ENCODE results near the gene PRSS2. TPM values are rescaled to one million over a fixed set of nuclear protein-coding genes. Genes with fewer than 3 reads are reported as not detected.
A peak's percentile ranks its signal among the peaks of the same experiment; 100 is the strongest.

The PRSS2 gene
- total RNA-seq, 2 donors from 2014 or later = not detected

- no peaks in the 10 kb centered on the region for H3K9me3 Mint-ChIP-seq
- peaks cover 84% of the 10 kb centered on the region for H3K4me1 Mint-ChIP-seq (ENCODE audit: low read depth)
- H3K4me3 Mint-ChIP-seq = peak overlapping the region; percentile 94 to 100
- ATAC-seq (replicated peaks in 1 of 2) (no peak), DNase-seq (no peak)
- H3K27ac Mint-ChIP-seq = peak overlapping the region; percentile 90
- no peaks in the 10 kb centered on the region for H3K27me3 Mint-ChIP-seq (ENCODE audit: low read depth)
- peaks cover 49 to 56% of the 10 kb centered on the region in 2 donors for H3K36me3 Mint-ChIP-seq (ENCODE audit: insufficient read depth in 2 of 2)
Observed at GRCh38 chr7:142802301-142802700, 31.5 kb downstream of the PRSS2 start.

- Mint-ChIP-seq H3K27ac (peak overlapping the region; percentile 80), H3K9me3 (no peaks in the 10 kb centered on the region), H3K4me3 (peak overlapping the region; percentile 76 to 94), H3K27me3 (ENCODE audit: low read depth) (no peaks in the 10 kb centered on the region), H3K36me3 (ENCODE audit: insufficient read depth in 2 of 2) (peaks cover 36 to 41% of the 10 kb centered on the region in 2 donors), H3K4me1 (ENCODE audit: low read depth) (peaks cover 99% of the 10 kb centered on the region)
- DNase-seq (no peak), ATAC-seq (replicated peaks in 1 of 2) (no peak)
Observed at GRCh38 chr7:142803901-142804300, 33.1 kb downstream of the PRSS2 start.

DNA sequence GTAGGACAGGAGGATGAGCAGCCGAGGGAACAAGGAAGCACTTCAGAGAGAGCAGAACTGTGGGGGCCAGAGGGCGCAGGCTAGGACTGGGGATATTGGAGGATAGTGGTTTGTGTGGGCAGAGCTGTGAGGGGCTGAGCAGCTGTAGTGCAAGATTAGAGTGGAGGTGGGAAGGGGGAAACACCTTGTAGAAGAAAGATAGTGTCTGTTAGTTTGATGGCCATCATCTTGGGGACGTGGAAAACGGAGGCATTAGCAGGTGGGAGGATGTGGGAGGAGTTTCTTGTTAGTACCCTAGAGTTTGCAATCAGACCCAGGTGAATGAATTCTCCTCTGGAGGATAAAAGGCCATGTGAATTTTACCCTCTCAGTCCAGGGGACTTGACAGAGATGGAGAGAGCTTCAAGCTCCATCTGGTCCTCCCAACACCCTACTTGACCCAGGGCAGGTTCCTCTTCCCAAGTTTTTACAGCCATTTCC is 34.0 kb downstream of the PRSS2 start:
- H3K4me3 Mint-ChIP-seq = peak overlapping the region; percentile 76 to 94
- ATAC-seq (replicated peaks in 1 of 2) = no peak
- H3K9me3 Mint-ChIP-seq = no peaks in the 10 kb centered on the region
- H3K27ac Mint-ChIP-seq = peak overlapping the region; percentile 80
- H3K4me1 Mint-ChIP-seq (ENCODE audit: low read depth) = peaks cover 99% of the 10 kb centered on the region
- no peak for DNase-seq
- no peaks in the 10 kb centered on the region for H3K27me3 Mint-ChIP-seq (ENCODE audit: low read depth)
- peaks cover 28 to 33% of the 10 kb centered on the region in 2 donors for H3K36me3 Mint-ChIP-seq (ENCODE audit: insufficient read depth in 2 of 2)

DNA sequence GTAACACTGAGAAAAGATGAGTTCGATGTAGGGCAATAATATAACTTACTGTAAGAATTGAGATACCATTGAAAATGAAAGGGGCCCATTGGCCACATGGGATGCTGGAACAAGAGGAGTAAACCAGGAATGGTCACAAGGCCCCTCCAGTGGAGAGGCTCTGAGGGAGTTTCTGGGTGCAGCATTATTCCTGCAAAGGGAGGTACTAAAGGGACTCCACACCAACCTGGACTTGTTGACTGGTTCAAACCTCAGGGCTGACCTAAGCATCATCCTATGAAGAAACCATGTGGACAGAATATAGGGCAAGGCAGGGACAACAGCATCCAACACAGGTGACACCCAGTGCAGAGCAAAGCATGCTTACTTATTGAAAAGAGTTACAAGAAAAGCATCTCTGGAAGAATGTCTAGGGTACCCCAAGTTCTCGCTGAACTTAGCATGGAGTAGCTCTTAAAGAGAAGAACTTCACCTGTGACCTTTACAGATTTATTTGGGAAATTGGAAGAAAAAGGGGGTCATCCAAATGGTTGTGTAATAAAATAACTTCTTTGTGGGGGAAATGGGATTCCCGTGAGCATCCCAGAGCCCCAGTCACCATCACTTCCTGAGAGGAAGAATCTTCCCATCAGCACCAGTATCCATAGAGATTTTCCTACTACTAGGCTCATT is 34.7 kb downstream of the PRSS2 start:
- DNase-seq = no peak
- H3K4me1 Mint-ChIP-seq (ENCODE audit: low read depth) = peaks cover 99% of the 10 kb centered on the region
- peak overlapping the region; percentile 76 to 94 for H3K4me3 Mint-ChIP-seq
- H3K27ac Mint-ChIP-seq = peak overlapping the region; percentile 97
- no peaks in the 10 kb centered on the region for H3K27me3 Mint-ChIP-seq (ENCODE audit: low read depth)
- no peak for ATAC-seq (replicated peaks in 1 of 2)
- H3K36me3 Mint-ChIP-seq (ENCODE audit: insufficient read depth in 2 of 2) = peaks cover 22 to 26% of the 10 kb centered on the region in 2 donors
- no peaks in the 10 kb centered on the region for H3K9me3 Mint-ChIP-seq

- Mint-ChIP-seq H3K4me3 (peak overlapping the region; percentile 76 to 94), H3K9me3 (no peaks in the 10 kb centered on the region), H3K36me3 (ENCODE audit: insufficient read depth in 2 of 2) (peaks cover 18 to 21% of the 10 kb centered on the region in 2 donors), H3K4me1 (ENCODE audit: low read depth) (peaks cover 99% of the 10 kb centered on the region), H3K27ac (peak overlapping the region; percentile 97), H3K27me3 (ENCODE audit: low read depth) (no peaks in the 10 kb centered on the region)
- DNase-seq (no peak), ATAC-seq (replicated peaks in 1 of 2) (no peak)
Observed at GRCh38 chr7:142806022-142806356, 35.2 kb downstream of the PRSS2 start.

DNA sequence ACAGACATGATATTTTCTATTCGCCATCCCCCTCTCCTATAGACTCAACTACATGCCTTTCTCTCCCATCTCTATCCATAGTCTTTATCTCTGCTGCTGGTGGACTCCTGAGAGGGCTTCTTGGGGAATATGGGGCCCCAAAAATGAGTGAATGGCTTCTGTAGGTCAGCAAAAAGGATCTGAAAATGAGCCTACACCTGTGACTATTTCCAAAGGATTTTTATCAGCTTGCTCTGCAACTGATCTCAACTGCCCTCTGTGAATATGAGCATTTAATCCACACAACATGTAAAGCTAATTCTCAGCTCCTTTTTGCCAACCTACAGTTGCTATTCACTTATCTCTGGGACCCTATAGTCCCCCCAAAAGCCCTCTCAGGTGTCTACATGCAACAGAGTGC is 36.2 kb downstream of the PRSS2 start:
- no peaks in the 10 kb centered on the region for H3K9me3 Mint-ChIP-seq
- H3K27ac Mint-ChIP-seq = peak overlapping the region; percentile 97
- no peak for DNase-seq
- no peaks in the 10 kb centered on the region for H3K27me3 Mint-ChIP-seq (ENCODE audit: low read depth)
- H3K4me3 Mint-ChIP-seq = peak overlapping the region; percentile 76 to 94
- peaks cover 100% of the 10 kb centered on the region for H3K4me1 Mint-ChIP-seq (ENCODE audit: low read depth)
- no peak for ATAC-seq (replicated peaks in 1 of 2)
- peaks cover 12 to 13% of the 10 kb centered on the region in 2 donors for H3K36me3 Mint-ChIP-seq (ENCODE audit: insufficient read depth in 2 of 2)

GRCh38 chr7:142807855-142808460 is 37.2 kb downstream of the PRSS2 start:
- H3K27me3 Mint-ChIP-seq (ENCODE audit: low read depth) = no peaks in the 10 kb centered on the region
- DNase-seq (peak; percentile 70 to 71), ATAC-seq (replicated peaks in 1 of 2) (peak; percentile 13 to 19)
- peak overlapping the region; percentile 97 for H3K27ac Mint-ChIP-seq
- H3K4me1 Mint-ChIP-seq (ENCODE audit: low read depth) = peaks cover 100% of the 10 kb centered on the region
- no peaks in the 10 kb centered on the region for H3K9me3 Mint-ChIP-seq
- peaks cover 5% of the 10 kb centered on the region in 2 donors for H3K36me3 Mint-ChIP-seq (ENCODE audit: insufficient read depth in 2 of 2)
- peak overlapping the region; percentile 76 to 94 for H3K4me3 Mint-ChIP-seq

GRCh38 chr7:142808461-142808801 is 37.7 kb downstream of the PRSS2 start:
- peaks cover 0 to under 1% of the 10 kb centered on the region in 2 donors for H3K36me3 Mint-ChIP-seq (ENCODE audit: insufficient read depth in 2 of 2)
- no peaks in the 10 kb centered on the region for H3K9me3 Mint-ChIP-seq
- DNase-seq (no peak), ATAC-seq (replicated peaks in 1 of 2) (peak; percentile 32 to 41)
- H3K27me3 Mint-ChIP-seq (ENCODE audit: low read depth) = no peaks in the 10 kb centered on the region
- H3K4me3 Mint-ChIP-seq = peak overlapping the region; percentile 76 to 94
- peak overlapping the region; percentile 97 for H3K27ac Mint-ChIP-seq
- H3K4me1 Mint-ChIP-seq (ENCODE audit: low read depth) = peaks cover 100% of the 10 kb centered on the region

- no peaks in the 10 kb centered on the region for H3K36me3 Mint-ChIP-seq (ENCODE audit: insufficient read depth in 2 of 2)
- peak; percentile 76 to 78 for ATAC-seq (replicated peaks in 1 of 2)
Observed at GRCh38 chr7:142808802-142809583, 38.2 kb downstream of the PRSS2 start.

GRCh38 chr7:142809671-142810070 is 38.9 kb downstream of the PRSS2 start:
- H3K4me3 Mint-ChIP-seq = peak overlapping the region; percentile 76 to 94
- no peaks in the 10 kb centered on the region for H3K9me3 Mint-ChIP-seq
- H3K36me3 Mint-ChIP-seq (ENCODE audit: insufficient read depth in 2 of 2) = no peaks in the 10 kb centered on the region
- no peak for ATAC-seq (replicated peaks in 1 of 2)
- no peaks in the 10 kb centered on the region for H3K27me3 Mint-ChIP-seq (ENCODE audit: low read depth)
- H3K27ac Mint-ChIP-seq = peak overlapping the region; percentile 97
- DNase-seq = no peak
- peaks cover 98% of the 10 kb centered on the region for H3K4me1 Mint-ChIP-seq (ENCODE audit: low read depth)

More at GRCh38 chr7:142808802-142809583, 38.2 kb downstream of the PRSS2 start:
- peak overlapping the region; percentile 76 to 94 for H3K4me3 Mint-ChIP-seq
- H3K27me3 Mint-ChIP-seq (ENCODE audit: low read depth) = no peaks in the 10 kb centered on the region
- H3K9me3 Mint-ChIP-seq = no peaks in the 10 kb centered on the region
- H3K27ac Mint-ChIP-seq = peak overlapping the region; percentile 97
- peaks cover 99% of the 10 kb centered on the region for H3K4me1 Mint-ChIP-seq (ENCODE audit: low read depth)
- peak; percentile 93 to 96 for DNase-seq

- H3K9me3 Mint-ChIP-seq = no peaks in the 10 kb centered on the region
- H3K4me3 Mint-ChIP-seq = peak overlapping the region; percentile 76 to 94
- H3K27ac Mint-ChIP-seq = peak overlapping the region; percentile 94
- peaks cover 5% of the 10 kb centered on the region for H3K27me3 Mint-ChIP-seq (ENCODE audit: low read depth)
- no peaks in the 10 kb centered on the region for H3K36me3 Mint-ChIP-seq (ENCODE audit: insufficient read depth in 2 of 2)
- DNase-seq (peak in 1 of 2 donors; percentile 62), ATAC-seq (replicated peaks in 1 of 2) (no peak)
- peaks cover 88% of the 10 kb centered on the region for H3K4me1 Mint-ChIP-seq (ENCODE audit: low read depth)
Observed at GRCh38 chr7:142811154-142811737, 40.5 kb downstream of the PRSS2 start.

- Mint-ChIP-seq H3K9me3 (no peaks in the 10 kb centered on the region), H3K36me3 (ENCODE audit: insufficient read depth in 2 of 2) (no peaks in the 10 kb centered on the region), H3K4me3 (peak overlapping the region in 1 of 2 donors; percentile 68), H3K27me3 (ENCODE audit: low read depth) (peaks cover 7% of the 10 kb centered on the region), H3K27ac (peak overlapping the region; percentile 16), H3K4me1 (ENCODE audit: low read depth) (peaks cover 85% of the 10 kb centered on the region)
- ATAC-seq (replicated peaks in 1 of 2) (no peak), DNase-seq (no peak)
Observed at GRCh38 chr7:142812437-142813215, 41.9 kb downstream of the PRSS2 start.

Measured in activated T-cell treated with anti-CD3 and anti-CD28 coated beads, Interleukin-2, amount 50 U/mL, for 72 hours (primary cell).